Kidney epithelial cell (primary cell): ENCODE results near the gene MTHFSD. TPM values are rescaled to one million over a fixed set of nuclear protein-coding genes. Genes with fewer than 3 reads are reported as not detected.

ENCODE experiments used
- DNase-seq: peaks from one replicate; pipeline ENCODE4 v3.0.0-alpha.2; 2010; ENCODE audit warnings: low read depth
- H3K27me3 ChIP-seq: 2 replicates; pipeline ENCODE4 v1.6.0; 2011; ENCODE audit warnings: low read length; ENCODE audit not compliant: control insufficient read depth, insufficient read depth
- H3K36me3 ChIP-seq: 2 replicates; pipeline ENCODE4 v1.5.1; 2011; ENCODE audit warnings: low read length; ENCODE audit not compliant: control insufficient read depth, insufficient read depth
- H3K4me3 ChIP-seq: 2 replicates; pipeline ENCODE4 v1.5.1; 2011; ENCODE audit warnings: low read depth, mild to moderate bottlenecking, control low read depth, low read length
- CTCF ChIP-seq: IDR thresholded peaks from 2 replicates; pipeline ENCODE4 v1.5.1; 2011; ENCODE audit warnings: mild to moderate bottlenecking, moderate library complexity, low read length, control low read depth, inconsistent platforms; ENCODE audit not compliant: insufficient read depth, poor library complexity, severe bottlenecking
- total RNA-seq: library from RNA; depleted of rRNA; stranded (reverse); fragments of >200 nt; gene quantifications from 2 replicates; pipeline ENCODE4 v1.2.3, GENCODE V29; 2015

The MTHFSD gene
- total RNA-seq, 1 donor from 2014 or later, result 26.1 TPM

- peaks cover 11% of the 10 kb centered on the region for H3K27me3 ChIP-seq
- no peaks in the 10 kb centered on the region for H3K36me3 ChIP-seq
- TF ChIP-seq CTCF, result no peak
- no peak overlapping the region for H3K4me3 ChIP-seq
- DNase-seq, result no peak
These were observed 24.5 kb downstream of the MTHFSD start for GRCh38 chr16:86530251-86531190.

- no peak for TF ChIP-seq CTCF
- H3K36me3 ChIP-seq, result no peaks in the 10 kb centered on the region
- H3K27me3 ChIP-seq, result peaks cover 12% of the 10 kb centered on the region
- H3K4me3 ChIP-seq, result no peak overlapping the region
- no peak for DNase-seq
These were observed 25.9 kb downstream of the MTHFSD start for GRCh38 chr16:86529160-86529559.

GRCh38 chr16:86528061-86528929 is 26.7 kb downstream of the MTHFSD start:
- no peaks in the 10 kb centered on the region for H3K36me3 ChIP-seq
- no peak for DNase-seq
- no peak overlapping the region for H3K4me3 ChIP-seq
- peaks cover 13% of the 10 kb centered on the region for H3K27me3 ChIP-seq
- TF ChIP-seq CTCF, result no peak

- H3K27me3 ChIP-seq, result peaks cover 17% of the 10 kb centered on the region
- no peaks in the 10 kb centered on the region for H3K36me3 ChIP-seq
- H3K4me3 ChIP-seq, result no peak overlapping the region
- no peak for DNase-seq
- no peak for TF ChIP-seq CTCF
These were observed 27.7 kb downstream of the MTHFSD start for GRCh38 chr16:86527366-86527765.

- DNase-seq, result no peak
- H3K36me3 ChIP-seq, result no peaks in the 10 kb centered on the region
- TF ChIP-seq CTCF, result no peak
- peaks cover 26% of the 10 kb centered on the region for H3K27me3 ChIP-seq
- no peak overlapping the region for H3K4me3 ChIP-seq
These were observed 29.3 kb downstream of the MTHFSD start for GRCh38 chr16:86525696-86526095.
